ENCODE data around the gene LSM7. TPM values are rescaled to one million over a fixed set of nuclear protein-coding genes. Genes with fewer than 3 reads are reported as not detected.

The LSM7 gene
- total and polyA plus RNA-seq, 9 of the 15 experiments (the other 6 are each of a cell fraction or from before 2014, with no cell fraction given): 40.5 to 690 (median 265) TPM

GRCh38 chr19:2327773-2328400 is 499 bp downstream of the LSM7 start (continued):
- TF ChIP-seq ZNF282 (CRISPR knock-in tag; IDR thresholded peaks at IDR 0.05) (no peak), PML (IDR thresholded peaks at IDR 0.05; ENCODE audit: low read length) (0 out of 2 replicates have a peak, but pooled peaks have one; percentile 7), DPF2 (IDR thresholded peaks at IDR 0.05) (peak; percentile 9; the same call in 1 of the 2 replicates), SPI1 (IDR thresholded peaks at IDR 0.05; ENCODE audit: borderline replicate concordance, low read depth, low read length) (0 out of 2 replicates have a peak, but pooled peaks have one; percentile 5), MEIS2 (IDR thresholded peaks at IDR 0.05; ENCODE audit: partially characterized antibody) (peak; percentile 2), SMARCE1 (IDR thresholded peaks at IDR 0.05) (0 out of 2 replicates have a peak, but pooled peaks have one; percentile 16), SMAD4 (CRISPR knock-in tag; conservative IDR thresholded peaks at IDR 0.05) (0 out of 2 replicates have a peak, but pooled peaks have one; percentile 3), PKNOX1 (IDR thresholded peaks at IDR 0.05) (peak; percentile 50), STAT5B (CRISPR knock-in tag; IDR thresholded peaks at IDR 0.05) (no peak), POLR2AphosphoS5 (IDR thresholded peaks at IDR 0.05; ENCODE audit: control insufficient read depth, insufficient read depth, low read depth, low read length) (peak; percentile 34; the same call in 1 of the 2 replicates), ZBTB49 (CRISPR knock-in tag; IDR thresholded peaks at IDR 0.05; ENCODE audit: borderline replicate concordance) (no peak), RERE (CRISPR knock-in tag; IDR thresholded peaks at IDR 0.05; ENCODE audit: borderline replicate concordance) (no peak), PHB (CRISPR knock-in tag; IDR thresholded peaks at IDR 0.05) (no peak)
- TF ChIP-seq, protein P1, sequence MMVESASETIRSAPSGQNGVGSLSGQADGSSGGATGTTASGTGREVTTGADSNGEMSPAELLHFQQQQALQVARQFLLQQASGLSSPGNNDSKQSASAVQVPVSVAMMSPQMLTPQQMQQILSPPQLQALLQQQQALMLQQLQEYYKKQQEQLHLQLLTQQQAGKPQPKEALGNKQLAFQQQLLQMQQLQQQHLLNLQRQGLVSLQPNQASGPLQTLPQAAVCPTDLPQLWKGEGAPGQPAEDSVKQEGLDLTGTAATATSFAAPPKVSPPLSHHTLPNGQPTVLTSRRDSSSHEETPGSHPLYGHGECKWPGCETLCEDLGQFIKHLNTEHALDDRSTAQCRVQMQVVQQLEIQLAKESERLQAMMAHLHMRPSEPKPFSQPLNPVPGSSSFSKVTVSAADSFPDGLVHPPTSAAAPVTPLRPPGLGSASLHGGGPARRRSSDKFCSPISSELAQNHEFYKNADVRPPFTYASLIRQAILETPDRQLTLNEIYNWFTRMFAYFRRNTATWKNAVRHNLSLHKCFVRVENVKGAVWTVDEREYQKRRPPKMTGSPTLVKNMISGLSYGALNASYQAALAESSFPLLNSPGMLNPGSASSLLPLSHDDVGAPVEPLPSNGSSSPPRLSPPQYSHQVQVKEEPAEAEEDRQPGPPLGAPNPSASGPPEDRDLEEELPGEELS (CRISPR knock-in tag; IDR thresholded peaks at IDR 0.05; ENCODE audit: borderline replicate concordance): 0 out of 2 replicates have a peak, but pooled peaks have one; percentile 14

All from K562 (cell line).